Esophagus squamous epithelium (tissue), 5 donors: ENCODE data around the gene DHRS3. TPM values are rescaled to one million over a fixed set of nuclear protein-coding genes. Genes with fewer than 3 reads are reported as not detected.
A peak's percentile ranks its signal among the peaks of the same experiment; 100 is the strongest.

Experiments
- DNase-seq: peaks from one replicate; lab custom pipeline; 2025; lab: John Stamatoyannopoulos, UW
- H3K27ac ChIP-seq, 4 donors: fragments of 200-600 bp; sonication (generic); one replicate each; pipeline ENCODE4 v1.5.1; 2016 to 2019; ENCODE audit warnings: mild to moderate bottlenecking in 1 of 4
- H3K27me3 ChIP-seq, 4 donors: fragments of 200-600 bp; sonication (generic); 1 replicate in 3 of 4; 2 replicates in 1 of 4; pipeline versions ENCODE4 v1.5.1 to v1.6.0; 2017 to 2021; ENCODE audit warnings: antibody characterized with exemption in 1 of 4
- H3K36me3 ChIP-seq, 3 donors: fragments of 200-600 bp; sonication (generic); one replicate each; pipeline ENCODE4 v1.5.1; 2016 to 2019
- H3K4me1 ChIP-seq, 3 donors: fragments of 200-600 bp; sonication (generic); one replicate each; pipeline ENCODE4 v1.5.1; 2017 to 2019
- H3K4me3 ChIP-seq, 4 donors: fragments of 200-600 bp; sonication (generic); 1 replicate in 3 of 4; 2 replicates in 1 of 4; pipeline ENCODE4 v1.5.1; 2016 to 2019; ENCODE audit warnings: mild to moderate bottlenecking in 2 of 4, moderate library complexity in 1 of 4
- H3K9me3 ChIP-seq, 3 donors: fragments of 200-600 bp; sonication (generic); one replicate each; pipeline ENCODE4 v1.5.1; 2016 to 2019
- CTCF ChIP-seq, 6 experiments: fragments of 450-650 bp in 4 of 6; fragments of 200-600 bp in 2 of 6; sonication (generic) in 2 of 6; IDR thresholded peaks; one replicate each; pipeline ENCODE4 v1.5.1; 2016 to 2019; ENCODE audit warnings: antibody characterized with exemption in 6 of 6, mild to moderate bottlenecking in 4 of 6, moderate library complexity in 4 of 6
- POLR2A ChIP-seq, 4 donors: fragments of 450-650 bp; IDR thresholded peaks; one replicate each; pipeline ENCODE4 v1.6.1; 2017; ENCODE audit warnings: antibody characterized with exemption in 4 of 4, mild to moderate bottlenecking in 4 of 4, moderate library complexity in 3 of 4
- WGBS, 2 donors: methylation state at CpG; one replicate each; pipeline ENCODE4 v1.1.5; 2018; 5-methylcytosine and 5-hydroxymethylcytosine counted together
- intact Hi-C: fragments of 100-400 bp; cut with DNase I; formaldehyde crosslinking; loops from one replicate; pipeline ENCODE4 v1.15.0; 2022
- total RNA-seq, 4 donors: library from RNA; depleted of rRNA; stranded (reverse); fragments of >200 nt; gene quantifications; one replicate each; pipeline ENCODE4 v1.1.0, GENCODE V29; 2016
- donor health status: DM: yes; HTN: yes; CAD: no.

Gene DHRS3
- total RNA-seq, 4 donors from 2014 or later = 87.7 to 166 (median 117) TPM

- Histone ChIP-seq H3K27ac (peak overlapping the region; percentile 96 to 100 (median 98)), H3K36me3 (peaks cover 0 to 31% (median 6%) of the 10 kb centered on the region in 3 donors), H3K4me1 (peaks cover 37 to 78% (median 46%) of the 10 kb centered on the region in 3 donors), H3K27me3 (no peaks in the 10 kb centered on the region), H3K4me3 (peak overlapping the region; percentile 53 to 97 (median 80)), H3K9me3 (no peaks in the 10 kb centered on the region)
- WGBS, 2 donors = 7 to 10% methylated on average over 8 to 10 of the region's 17 CpGs
- DNase-seq = no peak
- intact Hi-C loops = no loop called here
- TF ChIP-seq CTCF (IDR thresholded peaks at IDR 0.05) (no peak), POLR2A (IDR thresholded peaks at IDR 0.05) (peak in 2 of 4 donors; percentile 53 to 64)
Observed at GRCh38 chr1:12615865-12616708, 1.9 kb downstream of the DHRS3 start.

GRCh38 chr1:12615159-12615864 lies 2.7 kb downstream of the DHRS3 start:
- peaks cover 31 to 78% (median 44%) of the 10 kb centered on the region in 3 donors for H3K4me1 ChIP-seq
- no peak for DNase-seq
- H3K4me3 ChIP-seq = peak overlapping the region; percentile 53 to 97 (median 80)
- TF ChIP-seq CTCF (IDR thresholded peaks at IDR 0.05) = no peak
- TF ChIP-seq POLR2A (IDR thresholded peaks at IDR 0.05) = no peak
- H3K27me3 ChIP-seq = no peaks in the 10 kb centered on the region
- H3K36me3 ChIP-seq = peaks cover 0 to 38% (median 6%) of the 10 kb centered on the region in 3 donors
- H3K9me3 ChIP-seq = no peaks in the 10 kb centered on the region
- WGBS, 2 donors = 16 to 23% methylated on average over 11 to 12 of the region's 12 CpGs
- H3K27ac ChIP-seq = peak overlapping the region; percentile 96 to 100 (median 98)
- intact Hi-C loops = no loop called here

DNA sequence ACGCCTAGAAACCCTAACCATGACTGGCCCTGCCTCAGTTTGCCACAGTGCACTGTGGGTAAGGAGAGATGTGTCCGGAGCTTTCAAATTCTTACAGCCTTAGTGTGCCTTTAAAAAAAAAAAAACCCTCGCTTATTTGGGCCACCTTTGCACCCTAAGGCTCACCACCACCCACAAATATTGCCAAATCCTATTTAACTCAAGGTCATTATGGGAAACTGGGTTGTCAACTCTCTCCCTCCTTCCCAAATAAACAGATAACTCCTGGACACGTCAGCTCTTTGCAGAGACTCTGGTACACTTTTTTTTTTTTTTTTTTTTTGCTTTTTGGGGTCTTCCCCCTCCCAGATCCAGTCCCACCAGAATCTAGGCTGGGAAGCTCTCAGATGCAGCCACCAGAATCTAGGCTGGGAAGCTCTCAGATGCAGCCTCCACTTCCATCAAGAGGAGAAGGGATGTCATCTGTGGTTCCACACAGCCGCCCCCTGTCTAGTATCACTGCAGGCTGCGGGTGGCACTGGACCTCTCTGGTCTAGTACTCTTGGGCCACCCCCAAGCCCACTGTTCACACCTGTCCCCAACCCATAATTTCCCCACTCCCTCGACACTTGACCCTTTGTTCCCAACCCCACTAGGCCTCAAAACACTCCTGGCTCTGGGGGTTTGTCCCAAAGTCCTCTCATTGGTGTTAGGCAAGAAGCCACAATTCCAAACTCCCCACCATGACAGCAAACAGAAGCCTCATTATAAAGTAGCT lies 3.4 kb downstream of the DHRS3 start:
- TF ChIP-seq CTCF (IDR thresholded peaks at IDR 0.05) (no peak), POLR2A (IDR thresholded peaks at IDR 0.05) (no peak)
- Histone ChIP-seq H3K9me3 (no peaks in the 10 kb centered on the region), H3K27ac (peak overlapping the region; percentile 96 to 100 (median 98)), H3K27me3 (no peaks in the 10 kb centered on the region), H3K4me3 (peak overlapping the region; percentile 53 to 97 (median 80)), H3K36me3 (peaks cover 0 to 46% (median 6%) of the 10 kb centered on the region in 3 donors), H3K4me1 (peaks cover 26 to 78% (median 40%) of the 10 kb centered on the region in 3 donors)
- intact Hi-C loops = no loop called here
- 51 to 59% methylated on average over 7 of the region's 7 CpGs for WGBS, 2 donors
- DNase-seq = no peak

- H3K36me3 ChIP-seq = peaks cover 0 to 60% (median 6%) of the 10 kb centered on the region in 3 donors
- intact Hi-C loops = no loop called here
- DNase-seq = no peak
- peak overlapping the region in 2 of 4 donors; percentile 74 to 87 for H3K4me3 ChIP-seq
- H3K27ac ChIP-seq = peak overlapping the region in 2 of 4 donors; percentile 96 to 100
- H3K27me3 ChIP-seq = no peaks in the 10 kb centered on the region
- TF ChIP-seq POLR2A (IDR thresholded peaks at IDR 0.05) (no peak), CTCF (IDR thresholded peaks at IDR 0.05) (no peak)
- H3K4me1 ChIP-seq = peaks cover 14 to 79% (median 38%) of the 10 kb centered on the region in 3 donors
- H3K9me3 ChIP-seq = no peaks in the 10 kb centered on the region
- 82 to 84% methylated on average over 3 to 4 of the region's 4 CpGs for WGBS, 2 donors
Observed at GRCh38 chr1:12613180-12613579, 4.8 kb downstream of the DHRS3 start.
